Measurements from ENCODE around the gene FANCE. TPM values are rescaled to one million over a fixed set of nuclear protein-coding genes. Genes with fewer than 3 reads are reported as not detected.
A peak's percentile ranks its signal among the peaks of the same experiment; 100 is the strongest.

The FANCE gene
- total and polyA plus RNA-seq, 9 of the 15 experiments (the other 6 are each of a cell fraction or from before 2014, with no cell fraction given), result 5.7 to 30.2 (median 17.0) TPM

GRCh38 chr6:35417979-35418661 lies 34.0 kb upstream of the FANCE start:
- no peak for TF ChIP-seq KLF1 (tag; IDR thresholded peaks at IDR 0.05)
- TF ChIP-seq NR4A1 (CRISPR knock-in tag; IDR thresholded peaks at IDR 0.05), result no peak
- no peak for TF ChIP-seq NR4A1 (tag; IDR thresholded peaks at IDR 0.05)
- no peak for TF ChIP-seq ZNF263 (CRISPR knock-in tag; IDR thresholded peaks at IDR 0.05; ENCODE audit: borderline replicate concordance)
- no peak for TF ChIP-seq ZNF184 (CRISPR knock-in tag; IDR thresholded peaks at IDR 0.05)
- no peak for TF ChIP-seq NFYB (IDR thresholded peaks at IDR 0.05; ENCODE audit: extremely low read depth, insufficient read length)
- no peak for TF ChIP-seq HNRNPLL (IDR thresholded peaks at IDR 0.05; ENCODE audit: low read depth, low read length, poor library complexity, severe bottlenecking)
- no peak for TF ChIP-seq DPF2 (IDR thresholded peaks at IDR 0.05)
- no peak for TF ChIP-seq PRPF4 (IDR thresholded peaks at IDR 0.05; ENCODE audit: insufficient read depth, low read depth, low read length, poor library complexity, severe bottlenecking)
- no peak for TF ChIP-seq SMARCE1 (IDR thresholded peaks at IDR 0.05)
- TF ChIP-seq CREB5 (CRISPR knock-in tag; IDR thresholded peaks at IDR 0.05), result no peak
- TF ChIP-seq ZNF589 (CRISPR knock-in tag; IDR thresholded peaks at IDR 0.05; ENCODE audit: low read depth), result no peak
- no peak for TF ChIP-seq SUPT5H (IDR thresholded peaks at IDR 0.05)
- no peak for TF ChIP-seq RCOR1 (IDR thresholded peaks at IDR 0.05; ENCODE audit: borderline replicate concordance in 1 of 2, low read depth in 2 of 2, low read length in 2 of 2)
- no peak for TF ChIP-seq RAD21 (CRISPR knock-in tag; conservative IDR thresholded peaks at IDR 0.05 in 1 of 2, IDR thresholded peaks at IDR 0.05 in 1 of 2)
- FAIRE-seq, result no peak
- Histone ChIP-seq H2AFZ (ENCODE audit: low read depth, low read length) (no peak overlapping the region), H3K9me3 (replicated peaks; ENCODE audit: control insufficient read depth, insufficient read depth, low read depth, low read length) (no peaks in the 10 kb centered on the region), H3K9me1 (ENCODE audit: control insufficient read depth, insufficient read depth, low read length) (no peaks in the 10 kb centered on the region), H3K4me3 (no peak overlapping the region), H3K27ac (ENCODE audit: extremely low read depth, low read depth, low read length) (no peak overlapping the region), H3K4me2 (ENCODE audit: insufficient read depth, low read length) (no peak overlapping the region), H4K20me1 (replicated peaks; ENCODE audit: control insufficient read depth, insufficient read depth, low read length) (no peaks in the 10 kb centered on the region), H3K27me3 (ENCODE audit: control insufficient read depth in 2 of 2, insufficient read depth in 2 of 2, low read length in 2 of 2) (no peaks in the 10 kb centered on the region), H3K9ac (ENCODE audit: insufficient read depth in 1 of 2, low read depth in 2 of 2, low read length in 2 of 2) (peak overlapping the region in 1 of 2 experiments; percentile 15; a peak in 1 of 4 replicates), H3K79me2 (ENCODE audit: control insufficient read depth, insufficient read depth, low read length) (no peaks in the 10 kb centered on the region), H3K36me3 (ENCODE audit: control insufficient read depth, insufficient read depth, low read length) (peaks cover 5% of the 10 kb centered on the region; the same call in 2 of the 3 replicates), H3K4me1 (replicated peaks in 1 of 2; ENCODE audit: control insufficient read depth in 2 of 2, insufficient read depth in 2 of 2, low read length in 2 of 2) (no peaks in the 10 kb centered on the region; a peak in 1 of 5 replicates)
- ChIA-PET POLR2A (interaction anchor here (0.8 to 1.0 kb wide), 2 partner anchors 20 to 30 kb away, joined by 3 read pairs; no protein-coding TSS in a partner anchor), CTCF (ENCODE audit: low intra/inter-chr PET ratio) (no interaction called here)
- 57% methylated on average over 14 of the region's 14 CpGs for WGBS (ENCODE audit: insufficient coverage, low coverage, missing lambda C conversion rate)
- BruUV-seq (replicated peaks), result no TSS peak
- in situ Hi-C loops (cut with MboI) (no loop called here), intact Hi-C loops (cut with micrococcal nuclease) (no loop called here)
- no peak for ATAC-seq
- no peak for DNase-seq (ENCODE audit: extremely low read depth in 1 of 4, low spot score in 3 of 4)
